Neuron (in vitro differentiated cells): ENCODE results near the gene ENKUR.
A peak's percentile ranks its signal among the peaks of the same experiment; 100 is the strongest.
"Not testable (repeated sequence)": the region's sequence is repeated elsewhere in the genome, so short reads cannot be mapped to it uniquely, and the experiment has no call there.

Experiments used
- H2AFZ ChIP-seq: one replicate; pipeline ENCODE4 v1.6.1; 2013; ENCODE audit warnings: low read depth, mild to moderate bottlenecking, inconsistent platforms, low read length, moderate library complexity
- H3K27me3 ChIP-seq: one replicate; pipeline ENCODE4 v1.6.1; 2013; ENCODE audit warnings: low read length; ENCODE audit not compliant: insufficient read depth
- H3K36me3 ChIP-seq: one replicate; pipeline ENCODE4 v1.6.1; 2013; ENCODE audit warnings: low read length; ENCODE audit not compliant: insufficient read depth
- H3K4me1 ChIP-seq: one replicate; pipeline ENCODE4 v1.6.1; 2013; ENCODE audit warnings: low read length; ENCODE audit not compliant: insufficient read depth
- H3K4me3 ChIP-seq: 2 replicates; pipeline ENCODE4 v1.5.1; 2013; ENCODE audit warnings: mild to moderate bottlenecking, low read length, moderate library complexity
- H3K9me3 ChIP-seq: one replicate; pipeline ENCODE4 v1.6.1; 2013; ENCODE audit warnings: low read length

ENKUR gene

DNA sequence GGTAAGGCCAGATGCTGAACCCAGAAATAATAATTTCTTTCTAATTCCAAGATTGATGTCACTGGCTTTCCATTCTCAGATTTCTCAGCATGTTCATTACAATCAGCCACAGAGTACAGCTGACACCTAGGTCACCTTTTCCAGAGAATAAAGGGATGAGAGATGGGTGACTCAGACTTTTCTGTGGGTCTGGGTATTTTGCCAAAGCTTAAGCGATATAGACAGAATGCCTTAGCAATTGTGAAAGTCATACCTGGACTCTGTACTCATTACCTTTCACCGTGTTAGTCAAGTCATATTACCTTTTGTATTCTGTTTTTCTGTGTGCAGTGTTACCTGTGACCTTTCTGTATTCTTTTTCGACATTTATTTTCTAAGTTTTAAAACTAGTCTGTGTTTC is 53.0 kb downstream of the ENKUR start:
- Histone ChIP-seq H3K36me3 (no peaks in the 10 kb centered on the region), H3K4me3 (no peak overlapping the region)

DNA sequence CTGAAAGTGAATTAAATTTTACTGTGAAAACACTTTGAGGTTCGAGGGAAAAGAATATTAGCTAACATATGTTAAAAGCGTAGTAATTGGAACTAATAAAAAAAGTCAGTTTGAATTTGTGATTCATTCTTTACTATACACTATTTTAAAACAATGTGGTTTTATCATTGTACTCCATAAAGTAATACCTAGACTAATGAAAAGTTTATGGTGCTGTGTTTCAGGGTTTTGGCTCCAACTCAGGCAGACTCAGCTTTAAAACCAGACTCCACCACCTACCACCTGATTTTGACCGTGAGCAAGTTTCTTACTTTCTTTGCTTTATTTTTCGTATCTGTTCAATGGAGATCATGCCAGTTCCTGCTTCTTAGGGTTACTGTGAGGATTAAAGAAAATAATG is 54.4 kb downstream of the ENKUR start:
- no peak overlapping the region for H2AFZ ChIP-seq
- H3K9me3 ChIP-seq: no peaks in the 10 kb centered on the region
- no peak overlapping the region for H3K4me3 ChIP-seq
- no peaks in the 10 kb centered on the region for H3K27me3 ChIP-seq
- no peaks in the 10 kb centered on the region for H3K36me3 ChIP-seq
- H3K4me1 ChIP-seq: peaks cover 29% of the 10 kb centered on the region

More for the DNA sequence above, 53.0 kb downstream of the ENKUR start:
- no peak overlapping the region for H2AFZ ChIP-seq
- peaks cover 24% of the 10 kb centered on the region for H3K4me1 ChIP-seq
- no peaks in the 10 kb centered on the region for H3K9me3 ChIP-seq
- H3K27me3 ChIP-seq: no peaks in the 10 kb centered on the region

DNA sequence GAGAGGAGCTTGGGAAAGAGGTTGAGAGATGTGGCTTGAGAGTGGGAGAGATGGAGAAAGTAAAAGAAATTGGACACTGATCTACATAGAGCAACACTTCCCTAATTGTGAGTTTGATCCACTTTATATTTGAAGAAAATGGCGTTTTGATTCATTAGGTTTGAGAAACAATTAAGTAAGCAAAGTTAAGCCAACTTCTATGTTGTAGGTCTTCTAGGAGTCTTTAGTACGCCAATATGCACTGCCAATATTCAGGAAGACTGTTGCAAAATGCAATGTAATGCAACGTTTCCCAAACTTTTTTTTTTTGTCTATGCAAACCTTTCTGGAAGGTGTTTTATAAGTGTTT is 56.6 kb downstream of the ENKUR start:
- H2AFZ ChIP-seq: no peak overlapping the region
- H3K4me1 ChIP-seq: peaks cover 29% of the 10 kb centered on the region
- no peaks in the 10 kb centered on the region for H3K36me3 ChIP-seq
- no peaks in the 10 kb centered on the region for H3K27me3 ChIP-seq
- no peaks in the 10 kb centered on the region for H3K9me3 ChIP-seq
- H3K4me3 ChIP-seq: no peak overlapping the region

DNA sequence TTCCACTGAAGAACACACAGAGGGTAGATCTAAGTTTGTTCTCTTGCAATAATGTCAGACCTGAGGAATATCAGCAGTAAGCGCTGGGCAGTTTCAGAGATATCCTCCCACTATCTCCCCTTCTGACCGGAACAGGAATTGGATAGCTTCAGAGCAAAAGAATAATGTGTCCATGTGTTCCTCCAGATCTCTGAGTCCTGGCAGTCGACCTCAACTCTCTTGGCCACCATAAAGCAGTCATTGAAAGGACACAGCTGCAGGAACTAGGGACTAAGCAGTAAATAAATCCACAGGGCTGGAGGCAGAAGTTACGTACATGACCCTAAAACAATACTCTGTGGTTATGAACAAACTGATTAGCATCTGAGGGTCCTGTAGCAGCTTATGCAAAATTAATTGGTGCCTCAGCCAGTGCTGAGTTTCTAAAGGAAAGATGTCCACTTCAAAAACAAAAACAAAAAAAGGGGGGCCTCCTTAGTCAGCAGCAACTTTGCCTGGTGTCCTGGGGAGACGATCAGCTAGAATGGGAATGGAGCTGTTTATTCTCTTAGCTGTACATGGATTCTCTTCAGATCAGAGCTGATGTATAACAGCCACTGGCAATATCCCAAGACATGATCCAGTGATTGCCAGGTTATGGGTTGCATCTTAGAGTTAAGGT is 57.1 kb downstream of the ENKUR start:
- Histone ChIP-seq H3K4me1 (peaks cover 27% of the 10 kb centered on the region), H3K36me3 (no peaks in the 10 kb centered on the region), H2AFZ (peak overlapping the region; percentile 43), H3K4me3 (no peak overlapping the region), H3K9me3 (no peaks in the 10 kb centered on the region), H3K27me3 (no peaks in the 10 kb centered on the region)

DNA sequence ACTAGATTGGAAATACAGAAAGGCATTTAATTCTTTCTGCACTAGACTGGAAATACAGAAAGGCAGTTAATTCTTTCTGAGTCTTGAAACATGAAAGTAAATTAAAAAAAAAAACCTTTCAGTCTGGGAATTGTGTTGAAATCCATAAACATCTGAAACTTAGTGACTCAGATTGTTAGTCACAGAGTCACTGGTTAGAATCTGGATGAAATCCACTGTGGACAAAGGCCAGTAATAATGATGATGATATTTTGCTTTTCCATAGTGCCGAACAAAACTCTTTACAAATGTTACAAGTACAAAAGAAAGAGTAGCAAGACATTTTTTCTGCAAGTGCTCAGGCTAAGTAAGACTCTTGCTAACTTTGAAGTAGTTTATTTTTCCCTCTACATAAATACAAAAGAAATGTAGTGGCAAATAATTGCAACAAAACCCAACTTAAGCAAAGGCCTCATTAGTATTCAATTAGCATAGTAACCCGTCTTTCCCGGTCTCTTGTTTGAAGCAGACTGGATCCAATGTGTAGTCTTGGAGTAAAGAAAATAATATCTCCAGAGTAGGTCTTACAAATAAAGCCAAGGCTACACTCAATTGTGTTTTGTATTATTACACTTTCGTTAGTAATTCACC is 57.8 kb downstream of the ENKUR start:
- no peak overlapping the region for H3K4me3 ChIP-seq
- H3K36me3 ChIP-seq: no peaks in the 10 kb centered on the region
- peaks cover 30% of the 10 kb centered on the region for H3K4me1 ChIP-seq
- H3K9me3 ChIP-seq: no peaks in the 10 kb centered on the region
- H3K27me3 ChIP-seq: no peaks in the 10 kb centered on the region
- peak overlapping the region; percentile 43 for H2AFZ ChIP-seq

DNA sequence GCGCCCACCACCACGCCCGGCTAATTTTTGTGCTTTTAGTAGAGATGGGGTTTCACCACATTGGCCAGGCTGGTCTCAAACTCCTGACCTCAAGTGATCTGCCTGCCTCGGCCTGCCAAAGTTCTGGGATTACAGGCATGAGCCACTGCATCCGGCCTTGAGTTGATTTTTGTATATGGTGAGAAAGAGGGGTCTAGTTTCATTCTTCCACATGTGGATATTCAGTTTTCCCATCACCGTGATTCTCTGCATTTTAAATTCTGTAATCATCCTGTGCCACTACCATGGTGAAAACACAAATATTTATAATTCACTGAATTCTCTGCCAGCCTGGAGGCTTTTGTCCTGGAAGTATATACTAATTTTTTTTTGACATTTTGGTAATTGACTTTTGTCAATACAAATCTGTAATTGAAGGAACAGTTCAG is 58.3 kb downstream of the ENKUR start:
- not testable (repeated sequence) for H3K9me3 ChIP-seq, H3K27me3 ChIP-seq, H3K4me3 ChIP-seq, H3K36me3 ChIP-seq
- peak overlapping the region; percentile 43 for H2AFZ ChIP-seq
- peaks cover 34% of the 10 kb centered on the region for H3K4me1 ChIP-seq

DNA sequence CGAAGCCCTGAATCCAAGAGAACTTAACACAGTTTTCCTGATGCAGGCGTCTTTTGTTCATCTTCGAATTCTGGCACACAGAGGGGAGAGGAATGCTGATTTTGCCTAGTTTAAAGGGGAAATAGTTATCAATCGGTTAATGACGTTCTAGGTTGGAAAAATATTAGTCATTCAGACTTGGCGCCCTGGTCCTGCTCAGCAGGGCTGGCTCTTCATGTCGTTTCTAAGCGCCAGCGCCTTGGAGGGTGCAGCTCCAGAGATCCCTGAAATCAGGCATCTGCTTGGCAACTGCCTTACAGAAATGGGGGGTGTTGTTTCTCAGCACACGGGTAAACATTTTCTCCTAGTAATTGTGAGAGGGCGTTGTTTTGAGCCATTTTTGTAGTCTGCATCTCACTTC is 62.3 kb downstream of the ENKUR start:
- no peak overlapping the region for H2AFZ ChIP-seq
- peaks cover 43% of the 10 kb centered on the region for H3K4me1 ChIP-seq
- no peaks in the 10 kb centered on the region for H3K9me3 ChIP-seq
- H3K4me3 ChIP-seq: peak overlapping the region; percentile 89
- H3K36me3 ChIP-seq: no peaks in the 10 kb centered on the region
- no peaks in the 10 kb centered on the region for H3K27me3 ChIP-seq

DNA sequence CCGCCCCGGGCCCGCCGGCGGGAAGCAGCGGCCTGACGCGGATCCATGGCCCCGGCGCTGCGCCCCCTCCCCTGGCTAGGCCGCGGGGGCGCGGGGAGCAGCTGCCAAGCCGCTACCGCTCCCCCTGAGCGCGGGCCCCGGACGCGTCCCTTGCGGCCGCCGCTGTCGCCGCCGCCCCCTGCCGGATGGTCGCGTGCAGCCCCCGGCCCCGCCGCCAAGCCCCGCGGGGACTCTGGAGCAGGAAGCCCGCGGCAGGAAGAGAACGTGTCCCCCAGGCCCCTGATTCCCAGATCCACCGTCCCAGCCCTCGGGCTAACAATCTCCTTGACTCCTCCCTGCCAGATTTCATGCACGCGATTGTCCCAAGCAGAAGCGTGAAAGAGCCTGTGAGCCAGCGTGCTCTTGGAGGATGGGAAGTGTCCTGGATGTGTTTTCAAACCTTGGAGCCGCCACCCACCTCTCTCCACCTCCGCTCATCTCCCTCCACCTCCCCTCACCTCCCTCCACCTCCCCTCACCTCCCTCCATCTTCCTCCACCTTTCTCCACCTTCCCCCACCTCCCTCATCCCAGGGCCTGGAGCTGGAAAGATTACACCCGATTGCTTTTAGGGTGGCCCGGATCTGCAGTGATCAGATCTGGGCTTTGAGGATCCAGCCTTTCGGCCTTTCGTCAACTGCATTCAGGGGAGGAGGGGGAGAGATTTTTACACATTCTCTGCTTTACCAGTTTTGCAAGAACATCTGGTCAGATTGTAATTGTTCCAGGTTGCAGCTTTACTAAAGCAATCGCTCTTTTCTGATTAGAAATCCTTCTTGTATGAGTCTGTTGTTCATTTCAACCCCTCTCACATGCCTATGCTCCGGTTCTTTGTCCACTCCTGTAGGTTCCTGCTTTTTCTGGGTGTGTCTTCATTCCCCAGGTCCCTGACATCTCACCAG is 63.0 kb downstream of the ENKUR start:
- Histone ChIP-seq H2AFZ (peak overlapping the region; percentile 30), H3K9me3 (no peaks in the 10 kb centered on the region), H3K4me1 (peaks cover 36% of the 10 kb centered on the region), H3K4me3 (peak overlapping the region; percentile 89), H3K36me3 (no peaks in the 10 kb centered on the region), H3K27me3 (no peaks in the 10 kb centered on the region)

DNA sequence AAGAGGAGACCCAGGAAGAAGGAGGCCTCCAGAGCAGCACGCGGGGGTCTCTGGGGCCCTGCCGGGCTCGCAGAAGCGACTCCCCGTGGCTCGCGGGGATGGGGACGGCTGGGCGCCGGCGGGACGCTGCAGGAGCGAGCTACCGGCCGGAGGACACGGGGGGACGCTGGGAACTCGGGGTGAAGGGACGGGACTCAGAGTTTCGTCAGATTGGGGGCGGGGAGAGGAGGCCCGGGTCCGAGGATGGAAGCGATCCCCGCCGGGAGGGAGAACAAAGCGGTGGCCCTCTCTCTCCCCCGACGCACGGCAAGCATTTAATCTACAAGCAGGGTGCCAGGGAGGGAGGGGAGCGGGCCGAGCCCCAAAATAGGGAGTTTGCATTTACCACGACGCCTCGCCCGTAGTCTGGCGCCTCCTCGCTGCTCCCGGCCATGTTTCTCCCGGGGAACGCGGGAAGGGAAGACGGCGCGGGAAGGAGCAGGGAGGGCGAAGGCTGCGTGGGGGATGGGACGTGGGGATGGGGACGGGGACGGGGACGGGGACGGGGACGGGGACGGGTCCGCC is 63.7 kb downstream of the ENKUR start, which contains the start of gene PRTFDC1:
TSS of gene PRTFDC1 (minus strand) at position 464 of the 564 bp plus-strand sequence. CDS start at position 433, 31 bp downstream.
- Histone ChIP-seq H3K4me3 (peak within 1 kb of the TSS; percentile 89), H3K4me1 (peaks cover 32% of the 10 kb centered on the region), H3K27me3 (no peaks in the 10 kb centered on the region), H3K9me3 (no peaks in the 10 kb centered on the region), H3K36me3 (no peaks in the 10 kb centered on the region), H2AFZ (peak within 1 kb of the TSS; percentile 59)

DNA sequence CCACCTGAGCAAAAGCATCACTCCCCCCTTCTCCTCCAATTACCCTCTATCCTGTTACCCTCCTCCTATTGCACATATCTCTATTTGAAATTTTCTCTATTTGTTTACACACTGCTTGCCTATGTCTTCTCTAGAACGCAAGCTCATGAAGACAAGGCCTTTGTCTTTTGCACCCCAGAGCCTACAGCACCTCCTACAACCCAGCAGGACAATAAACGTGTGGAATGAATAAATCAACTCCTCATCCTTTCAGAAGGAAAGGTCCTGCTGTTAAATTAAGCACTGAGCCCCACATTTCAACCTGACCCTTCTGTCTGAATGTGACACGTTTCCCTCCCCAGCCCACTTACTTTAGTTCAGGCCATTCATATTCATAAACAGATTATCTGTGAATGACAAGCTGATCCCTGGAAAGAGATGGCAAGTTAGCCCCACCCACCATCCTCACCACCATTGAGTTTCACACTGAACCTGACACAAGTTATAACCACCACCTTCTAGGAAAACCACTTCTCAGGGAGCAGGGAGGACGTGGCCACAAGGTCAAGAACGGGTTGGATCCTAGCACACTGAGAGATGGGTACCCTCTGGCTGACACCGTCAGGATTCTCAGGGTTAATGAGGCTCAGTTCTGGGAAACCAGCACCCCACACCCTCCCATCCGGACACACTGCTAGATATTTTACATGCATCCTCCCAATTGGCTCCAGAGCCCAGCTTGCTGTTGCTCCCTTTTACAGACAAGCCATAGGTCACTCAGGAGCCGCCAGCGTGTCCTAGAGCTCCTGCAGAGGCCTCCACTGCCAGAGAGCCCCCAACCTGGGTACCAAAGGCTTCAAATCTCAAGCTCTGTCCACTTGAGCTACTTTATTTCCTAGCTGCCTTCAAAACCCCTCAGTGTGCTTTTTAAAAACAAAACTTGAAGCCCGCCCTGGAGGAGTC is 64.5 kb downstream of the ENKUR start:
- Histone ChIP-seq H3K4me1 (peaks cover 32% of the 10 kb centered on the region), H2AFZ (peak overlapping the region; percentile 59), H3K36me3 (no peaks in the 10 kb centered on the region), H3K4me3 (peak overlapping the region; percentile 89), H3K27me3 (no peaks in the 10 kb centered on the region), H3K9me3 (no peaks in the 10 kb centered on the region)

DNA sequence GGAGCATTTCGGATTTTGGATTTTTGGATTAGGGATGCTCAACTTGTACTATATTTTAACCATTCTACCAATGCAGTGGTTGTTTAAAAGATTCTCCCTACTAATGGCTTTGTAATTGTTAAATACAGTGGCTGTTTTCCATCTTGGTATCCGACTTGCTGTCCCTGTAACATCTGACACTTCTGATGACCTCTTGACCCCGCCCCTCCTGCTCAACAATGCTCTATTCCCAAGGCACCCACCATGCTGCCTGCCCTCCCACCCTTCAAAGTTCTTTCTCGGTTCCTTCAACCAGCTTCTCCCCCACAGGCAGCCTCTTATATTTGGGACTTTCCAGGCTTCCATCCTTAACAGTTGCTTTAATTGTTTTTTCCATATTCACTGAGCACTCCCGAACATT is 65.5 kb downstream of the ENKUR start:
- Histone ChIP-seq H3K9me3 (no peaks in the 10 kb centered on the region), H3K4me3 (peak overlapping the region; percentile 89), H2AFZ (no peak overlapping the region)

DNA sequence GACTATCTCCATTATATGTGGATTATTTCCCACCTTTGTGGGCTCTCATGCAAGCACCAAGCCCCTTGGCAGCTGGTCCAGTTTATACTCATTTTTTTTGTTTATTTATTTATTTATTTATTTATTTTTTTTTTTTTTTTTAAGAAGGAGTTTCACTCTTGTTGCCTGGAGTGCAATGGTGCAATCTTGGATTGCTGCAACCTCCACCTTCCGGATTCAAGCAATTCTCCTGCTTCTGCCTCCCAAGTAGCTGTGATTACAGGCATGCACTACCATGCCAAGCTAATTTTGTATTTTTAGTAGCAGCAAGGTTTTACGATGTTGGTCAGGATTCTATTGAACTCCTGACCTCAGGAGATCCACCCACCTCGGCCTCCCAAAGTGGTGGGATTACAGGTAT is 66.3 kb downstream of the ENKUR start:
- Histone ChIP-seq H3K4me3 (no peak overlapping the region), H3K27me3 (no peaks in the 10 kb centered on the region), H2AFZ (no peak overlapping the region), H3K9me3 (no peaks in the 10 kb centered on the region), H3K36me3 (no peaks in the 10 kb centered on the region), H3K4me1 (peaks cover 32% of the 10 kb centered on the region)

More for the DNA sequence above, 65.5 kb downstream of the ENKUR start:
- Histone ChIP-seq H3K4me1 (peaks cover 32% of the 10 kb centered on the region), H3K27me3 (no peaks in the 10 kb centered on the region), H3K36me3 (no peaks in the 10 kb centered on the region)
